Astrocyte of the cerebellum (primary cell): ENCODE results near the gene SHTN1.

Source experiments
- DNase-seq: peaks from one replicate; pipeline ENCODE4 v3.0.0-alpha.2; 2011; ENCODE audit warnings: low read depth
- H3K4me3 ChIP-seq: 2 replicates; pipeline ENCODE4 v1.5.1; 2011; ENCODE audit warnings: mild to moderate bottlenecking, low read depth, low read length, moderate library complexity
- CTCF ChIP-seq: IDR thresholded peaks from 2 replicates; pipeline ENCODE4 v1.5.1; 2012; ENCODE audit warnings: low read length, low read depth, moderate library complexity, mild to moderate bottlenecking; ENCODE audit errors: missing control alignments
- in situ Hi-C: cut with HindIII; loops from 2 replicates; pipeline ENCODE4 v1.10.0; 2017; ENCODE audit warnings: low sequenced_read_pairs

Gene SHTN1

GRCh38 chr10:117005026-117005526 is at the start of gene SHTN1:
TSS of gene SHTN1 (minus strand) at chr10:117005187. CDS start at chr10:117005079, 108 bp downstream.
- in situ Hi-C loops = no loop called here
- peak; percentile 19 for DNase-seq
- no peak for TF ChIP-seq CTCF
- H3K4me3 ChIP-seq = peak within 1 kb of the TSS; percentile 78

- in situ Hi-C loops = no loop called here
- H3K4me3 ChIP-seq = no peak overlapping the region
- no peak for TF ChIP-seq CTCF
- no peak for DNase-seq
Observed at GRCh38 chr10:117053482-117053881, 48.5 kb upstream of the SHTN1 start.

- no peak overlapping the region for H3K4me3 ChIP-seq
- no peak for DNase-seq
- TF ChIP-seq CTCF = no peak
- in situ Hi-C loops = no loop called here
Observed at GRCh38 chr10:117047947-117048346, 43.0 kb upstream of the SHTN1 start.

GRCh38 chr10:117016266-117016665 is 11.3 kb upstream of the SHTN1 start:
- DNase-seq = no peak
- in situ Hi-C loops = no loop called here
- no peak overlapping the region for H3K4me3 ChIP-seq
- TF ChIP-seq CTCF = no peak

- in situ Hi-C loops = no loop called here
- no peak for DNase-seq
- TF ChIP-seq CTCF = no peak
- H3K4me3 ChIP-seq = no peak overlapping the region
Observed at GRCh38 chr10:117014835-117015234, 9.8 kb upstream of the SHTN1 start.

GRCh38 chr10:117007080-117007479 is 2.1 kb upstream of the SHTN1 start:
- no peak overlapping the region for H3K4me3 ChIP-seq
- TF ChIP-seq CTCF = no peak
- in situ Hi-C loops = no loop called here
- peak; percentile 38 for DNase-seq
